WERI-Rb-1 (cell line): ENCODE results near the gene FADS6.
A peak's percentile ranks its signal among the peaks of the same experiment; 100 is the strongest.
"Not testable (repeated sequence)": the region's sequence is repeated elsewhere in the genome, so short reads cannot be mapped to it uniquely, and the experiment has no call there.

Experiments used
- DNase-seq: peaks from one replicate; pipeline ENCODE4 v3.0.0-alpha.2; 2020
- H3K27ac ChIP-seq: fragments of 250-450 bp; sonication (Bioruptor Pico); 2 replicates; pipeline ENCODE4 v1.5.1; 2020; ENCODE audit warnings: mild to moderate bottlenecking, moderate library complexity
- H3K27me3 ChIP-seq: fragments of 250-450 bp; sonication (Bioruptor Pico); 2 replicates; pipeline ENCODE4 v1.5.1; 2021; ENCODE audit warnings: mild to moderate bottlenecking, low read depth, moderate library complexity; ENCODE audit not compliant: insufficient read depth, severe bottlenecking
- H3K36me3 ChIP-seq: fragments of 250-450 bp; sonication (Bioruptor Pico); 2 replicates; pipeline ENCODE4 v1.5.1; 2020; ENCODE audit warnings: mild to moderate bottlenecking, moderate library complexity
- H3K4me3 ChIP-seq: 2 replicates; pipeline ENCODE4 v1.5.1; 2011; ENCODE audit warnings: low read depth, mild to moderate bottlenecking, control low read depth, low read length
- H3K9me3 ChIP-seq: fragments of 250-450 bp; sonication (Bioruptor Pico); 2 replicates; pipeline ENCODE4 v1.5.1; 2021; ENCODE audit warnings: mild to moderate bottlenecking, moderate library complexity; ENCODE audit not compliant: severe bottlenecking
- CTCF ChIP-seq: IDR thresholded peaks from 2 replicates; pipeline ENCODE4 v1.5.1; 2011; ENCODE audit warnings: low read depth, mild to moderate bottlenecking, control low read depth, inconsistent platforms, low read length

The FADS6 gene

DNA sequence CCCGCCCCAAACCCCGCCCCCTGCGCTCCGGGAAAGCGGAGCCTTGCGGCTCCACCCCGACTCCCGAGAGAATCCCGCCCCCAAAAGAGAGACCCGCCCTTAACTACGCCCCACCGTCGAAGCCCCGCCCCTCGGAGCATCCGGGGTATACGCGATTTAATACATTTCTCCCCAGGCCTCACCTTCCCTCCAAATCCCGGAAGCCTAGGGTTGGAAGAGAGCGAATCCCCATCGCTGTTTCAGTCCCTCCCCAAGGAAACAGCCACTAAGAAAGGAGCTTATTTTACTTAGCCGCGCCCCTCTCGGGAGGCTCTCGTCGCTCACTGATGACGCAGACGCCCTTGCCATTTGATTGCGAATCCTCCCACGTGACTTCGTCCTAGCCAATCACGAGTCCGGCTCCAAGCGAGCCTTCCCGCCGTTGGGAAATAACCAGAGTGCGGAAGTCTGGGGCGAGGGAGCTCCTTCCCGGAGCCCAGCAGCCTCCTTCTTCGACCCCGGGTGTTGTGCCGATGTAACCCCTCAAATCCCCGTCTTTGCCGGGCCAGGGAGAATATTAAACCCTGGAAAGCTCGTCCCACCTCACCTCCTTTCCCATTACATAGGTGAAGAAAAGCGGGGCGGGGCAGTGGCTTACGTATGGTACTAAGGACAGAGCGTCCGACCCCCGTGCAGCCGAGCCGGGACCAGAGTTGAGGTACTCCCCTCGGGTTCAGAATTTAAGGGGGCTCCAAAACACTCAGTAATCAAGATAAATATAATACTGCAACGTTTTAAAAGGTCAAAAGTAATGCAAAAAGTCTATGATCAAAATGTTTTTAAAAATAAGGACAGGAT lies 20.2 kb downstream of the FADS6 start:
- DNase-seq = peak; percentile 100
- Histone ChIP-seq H3K27me3 (no peaks in the 10 kb centered on the region), H3K27ac (peak overlapping the region; percentile 96), H3K4me3 (peak overlapping the region; percentile 89), H3K9me3 (no peaks in the 10 kb centered on the region), H3K36me3 (peaks cover 16% of the 10 kb centered on the region)
- no peak for TF ChIP-seq CTCF

DNA sequence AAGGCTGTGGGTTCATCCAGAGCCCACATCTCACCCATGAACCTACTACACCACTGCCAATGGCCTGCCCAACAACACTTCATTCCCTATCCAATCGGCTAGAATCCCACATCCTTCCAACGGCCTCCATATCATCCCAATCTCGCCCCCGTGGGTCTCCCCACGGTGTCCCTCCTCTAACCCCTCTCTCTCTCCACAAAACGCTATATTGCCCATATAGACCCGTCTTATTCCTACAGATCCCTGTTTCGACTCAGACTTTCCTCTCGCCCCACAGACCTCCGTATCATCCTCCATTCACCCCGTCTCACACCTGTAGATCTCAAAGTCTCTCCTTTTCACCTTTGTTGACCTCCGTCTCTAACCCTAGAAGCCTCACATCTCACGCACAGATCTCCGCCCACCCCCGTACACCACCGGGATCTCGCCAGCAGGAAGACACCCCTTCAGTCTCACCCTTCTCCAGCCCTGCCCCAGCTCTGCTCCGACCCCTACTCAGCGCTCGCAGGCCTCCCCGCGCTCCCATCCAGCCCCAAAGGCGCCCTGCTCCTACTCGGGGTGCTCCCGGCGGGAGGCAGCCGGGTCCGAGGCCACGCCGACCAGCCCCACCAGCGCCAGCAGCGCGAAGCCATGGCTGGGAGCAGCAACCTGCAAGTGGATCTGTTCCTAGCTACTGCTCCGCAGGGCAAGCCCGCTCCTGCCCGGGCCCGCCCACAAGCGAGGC lies 21.0 kb downstream of the FADS6 start, which contains the start of gene FDXR:
TSS of gene FDXR (minus strand) at position 682 of the 724 bp plus-strand sequence. CDS start at position 632, 50 bp downstream.
- Histone ChIP-seq H3K9me3 (no peaks in the 10 kb centered on the region), H3K27me3 (no peaks in the 10 kb centered on the region), H3K4me3 (peak within 1 kb of the TSS; percentile 89), H3K36me3 (peaks cover 16% of the 10 kb centered on the region), H3K27ac (peak within 1 kb of the TSS; percentile 96)
- DNase-seq = no peak
- no peak for TF ChIP-seq CTCF

DNA sequence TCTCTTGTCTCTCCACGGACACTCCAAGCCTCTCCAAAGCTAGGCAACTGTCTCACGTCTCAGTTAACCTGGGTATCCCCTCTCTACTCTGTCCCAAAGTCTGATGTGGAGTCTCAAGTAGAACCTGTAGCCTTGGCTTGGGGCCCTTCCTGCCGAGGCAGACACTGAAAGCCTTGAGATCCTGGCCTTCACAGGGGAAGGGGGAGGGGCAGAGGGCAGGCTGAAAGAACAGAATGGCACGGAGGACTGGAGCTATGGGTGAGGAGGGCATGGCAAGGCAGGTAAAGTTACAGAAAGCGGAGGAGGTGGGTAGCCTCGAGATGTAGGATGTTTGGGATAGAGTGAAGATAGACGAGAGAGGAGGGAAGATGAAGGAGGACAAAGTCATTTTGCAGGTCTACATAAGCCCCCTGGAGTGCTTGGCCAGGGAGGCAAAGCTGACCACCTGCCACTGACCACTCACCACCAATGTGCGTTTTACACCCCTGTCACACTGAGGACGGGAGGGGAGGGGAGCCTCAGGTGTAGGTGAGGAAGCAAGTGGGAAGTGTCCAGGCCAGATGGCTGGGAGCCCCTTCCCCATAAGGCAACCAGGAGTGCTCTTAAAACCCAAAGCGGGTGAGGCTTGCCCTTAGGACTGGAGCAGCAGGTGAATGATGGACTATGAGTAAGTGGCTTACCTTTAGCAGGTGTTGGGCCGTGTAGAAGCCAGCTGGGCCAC lies 21.9 kb downstream of the FADS6 start:
- Histone ChIP-seq H3K4me3 (no peak overlapping the region; the same call in 1 of the 2 replicates), H3K36me3 (peaks cover 16% of the 10 kb centered on the region), H3K9me3 (no peaks in the 10 kb centered on the region), H3K27ac (no peak overlapping the region), H3K27me3 (no peaks in the 10 kb centered on the region)
- no peak for DNase-seq
- no peak for TF ChIP-seq CTCF

GRCh38 chr17:74870512-74870911 lies 22.9 kb downstream of the FADS6 start:
- Histone ChIP-seq H3K4me3 (no peak overlapping the region), H3K36me3 (peaks cover 19% of the 10 kb centered on the region), H3K9me3 (no peaks in the 10 kb centered on the region), H3K27me3 (no peaks in the 10 kb centered on the region), H3K27ac (no peak overlapping the region)
- DNase-seq = no peak
- no peak for TF ChIP-seq CTCF

GRCh38 chr17:74870028-74870427 lies 23.4 kb downstream of the FADS6 start:
- H3K9me3 ChIP-seq, H3K27me3 ChIP-seq, H3K4me3 ChIP-seq, H3K27ac ChIP-seq, DNase-seq: not testable (repeated sequence)
- peaks cover 24% of the 10 kb centered on the region for H3K36me3 ChIP-seq

DNA sequence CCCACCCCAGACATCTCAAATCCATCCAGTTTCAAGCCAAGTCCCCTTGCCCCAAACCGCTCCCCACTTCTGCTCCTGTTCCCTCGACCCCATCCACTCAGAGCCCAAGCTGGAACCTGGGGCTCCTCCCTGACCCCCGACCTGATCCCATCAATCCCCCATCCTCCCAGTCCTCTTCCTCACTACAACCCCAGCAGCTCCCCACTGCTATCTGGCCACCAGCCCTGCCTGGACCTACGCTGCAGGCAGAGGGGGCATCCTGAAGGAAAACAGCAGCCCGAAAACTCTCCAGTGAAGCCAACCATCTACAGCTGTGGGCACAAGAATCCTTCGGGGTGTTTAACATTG lies 24.6 kb downstream of the FADS6 start:
- Histone ChIP-seq H3K4me3 (no peak overlapping the region), H3K9me3 (no peaks in the 10 kb centered on the region), H3K36me3 (peaks cover 34% of the 10 kb centered on the region), H3K27ac (no peak overlapping the region), H3K27me3 (no peaks in the 10 kb centered on the region)
- no peak for TF ChIP-seq CTCF
- no peak for DNase-seq
